ENCODE data around the gene LRRK1.

DNA sequence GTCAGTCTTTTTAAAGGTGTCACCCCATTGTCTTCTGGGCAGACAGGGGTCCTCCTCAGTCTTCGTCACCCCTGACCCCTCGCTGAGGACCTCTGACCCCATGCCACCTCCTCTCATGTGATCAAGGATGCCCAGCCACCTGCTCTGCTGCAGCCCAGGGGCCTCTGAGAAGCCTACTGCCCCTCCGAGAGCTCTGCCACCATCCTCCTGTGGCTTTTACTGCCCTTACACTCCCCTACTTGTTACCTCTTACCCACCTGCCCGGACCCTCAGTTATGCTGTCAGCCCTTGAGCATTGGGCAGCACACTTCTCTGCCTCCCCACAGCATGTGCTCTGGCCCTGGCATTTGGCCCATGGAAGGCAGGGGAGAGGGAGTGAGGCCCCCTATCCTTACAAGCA is 123.2 kb downstream of the LRRK1 start:
- TF ChIP-seq RAD21 (conservative IDR thresholded peaks at IDR 0.05 in 1 of 2, IDR thresholded peaks at IDR 0.05 in 1 of 2) (no peak), JUN (IDR thresholded peaks at IDR 0.05) (no peak), RNF2 (IDR thresholded peaks at IDR 0.05; ENCODE audit: borderline replicate concordance, low read depth) (no peak), NR3C1 (IDR thresholded peaks at IDR 0.05) (no peak), HOXB5 (CRISPR knock-in tag; IDR thresholded peaks at IDR 0.05) (no peak), POLR2A (IDR thresholded peaks at IDR 0.05; ENCODE audit: low read length) (peak; percentile 14; the same call in 1 of the 2 replicates)
- TF ChIP-seq, protein P1, sequence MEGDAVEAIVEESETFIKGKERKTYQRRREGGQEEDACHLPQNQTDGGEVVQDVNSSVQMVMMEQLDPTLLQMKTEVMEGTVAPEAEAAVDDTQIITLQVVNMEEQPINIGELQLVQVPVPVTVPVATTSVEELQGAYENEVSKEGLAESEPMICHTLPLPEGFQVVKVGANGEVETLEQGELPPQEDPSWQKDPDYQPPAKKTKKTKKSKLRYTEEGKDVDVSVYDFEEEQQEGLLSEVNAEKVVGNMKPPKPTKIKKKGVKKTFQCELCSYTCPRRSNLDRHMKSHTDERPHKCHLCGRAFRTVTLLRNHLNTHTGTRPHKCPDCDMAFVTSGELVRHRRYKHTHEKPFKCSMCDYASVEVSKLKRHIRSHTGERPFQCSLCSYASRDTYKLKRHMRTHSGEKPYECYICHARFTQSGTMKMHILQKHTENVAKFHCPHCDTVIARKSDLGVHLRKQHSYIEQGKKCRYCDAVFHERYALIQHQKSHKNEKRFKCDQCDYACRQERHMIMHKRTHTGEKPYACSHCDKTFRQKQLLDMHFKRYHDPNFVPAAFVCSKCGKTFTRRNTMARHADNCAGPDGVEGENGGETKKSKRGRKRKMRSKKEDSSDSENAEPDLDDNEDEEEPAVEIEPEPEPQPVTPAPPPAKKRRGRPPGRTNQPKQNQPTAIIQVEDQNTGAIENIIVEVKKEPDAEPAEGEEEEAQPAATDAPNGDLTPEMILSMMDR (IDR thresholded peaks at IDR 0.05) = no peak
- TF ChIP-seq, protein P2, sequence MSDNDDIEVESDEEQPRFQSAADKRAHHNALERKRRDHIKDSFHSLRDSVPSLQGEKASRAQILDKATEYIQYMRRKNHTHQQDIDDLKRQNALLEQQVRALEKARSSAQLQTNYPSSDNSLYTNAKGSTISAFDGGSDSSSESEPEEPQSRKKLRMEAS (IDR thresholded peaks at IDR 0.05) = no peak

Data from A549 (cell line).